ENCODE measurements around the gene DPP6. TPM values are rescaled to one million over a fixed set of nuclear protein-coding genes. Genes with fewer than 3 reads are reported as not detected.

The DPP6 gene
- total RNA-seq, 1 donor: under 0.01 TPM

DNA sequence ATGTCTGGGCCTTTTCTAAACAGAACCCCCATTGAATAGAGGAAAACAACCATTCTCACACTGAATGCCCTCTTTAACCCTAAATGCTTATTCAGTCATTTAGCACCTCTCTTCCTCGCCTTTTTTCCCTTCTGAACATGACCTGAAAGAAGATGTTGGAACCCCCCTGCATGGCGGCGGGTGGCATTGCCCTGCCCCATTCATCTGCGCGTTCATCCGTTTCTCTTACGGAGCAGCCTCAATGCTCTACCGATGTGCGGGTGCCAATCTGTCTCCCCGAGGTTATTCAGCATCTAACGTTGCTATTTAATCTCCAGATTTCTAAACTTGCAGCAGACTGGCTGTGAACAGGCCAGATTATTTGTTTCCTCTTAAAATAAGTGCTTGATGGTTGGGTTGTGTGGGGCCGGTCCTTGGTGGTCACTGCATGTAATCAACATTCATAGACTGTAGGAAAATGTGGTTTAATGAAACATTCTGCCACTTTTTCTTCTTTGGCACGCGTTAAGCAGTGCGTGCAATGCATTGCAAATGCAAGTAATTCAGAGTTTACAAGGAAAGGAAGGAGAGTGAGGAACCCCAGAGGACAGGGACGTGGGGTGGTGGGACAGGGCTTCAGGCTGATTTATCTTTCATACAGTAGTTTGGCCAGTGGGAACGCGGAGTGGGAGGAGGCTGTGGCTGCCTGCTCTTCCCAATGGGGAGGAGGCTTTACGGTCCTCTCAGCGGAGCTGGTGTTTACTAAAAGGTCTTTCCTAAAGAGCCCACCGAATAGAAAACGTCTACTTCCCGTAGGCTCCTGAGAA, 286.7 kb downstream of the DPP6 start:
- TF ChIP-seq, protein P1, sequence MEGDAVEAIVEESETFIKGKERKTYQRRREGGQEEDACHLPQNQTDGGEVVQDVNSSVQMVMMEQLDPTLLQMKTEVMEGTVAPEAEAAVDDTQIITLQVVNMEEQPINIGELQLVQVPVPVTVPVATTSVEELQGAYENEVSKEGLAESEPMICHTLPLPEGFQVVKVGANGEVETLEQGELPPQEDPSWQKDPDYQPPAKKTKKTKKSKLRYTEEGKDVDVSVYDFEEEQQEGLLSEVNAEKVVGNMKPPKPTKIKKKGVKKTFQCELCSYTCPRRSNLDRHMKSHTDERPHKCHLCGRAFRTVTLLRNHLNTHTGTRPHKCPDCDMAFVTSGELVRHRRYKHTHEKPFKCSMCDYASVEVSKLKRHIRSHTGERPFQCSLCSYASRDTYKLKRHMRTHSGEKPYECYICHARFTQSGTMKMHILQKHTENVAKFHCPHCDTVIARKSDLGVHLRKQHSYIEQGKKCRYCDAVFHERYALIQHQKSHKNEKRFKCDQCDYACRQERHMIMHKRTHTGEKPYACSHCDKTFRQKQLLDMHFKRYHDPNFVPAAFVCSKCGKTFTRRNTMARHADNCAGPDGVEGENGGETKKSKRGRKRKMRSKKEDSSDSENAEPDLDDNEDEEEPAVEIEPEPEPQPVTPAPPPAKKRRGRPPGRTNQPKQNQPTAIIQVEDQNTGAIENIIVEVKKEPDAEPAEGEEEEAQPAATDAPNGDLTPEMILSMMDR (IDR thresholded peaks at IDR 0.05; ENCODE audit: insufficient read depth, low read depth, low read length): no peak
- DNase-seq (ENCODE audit: low read depth): no peak
- no peak overlapping the region for H3K4me3 ChIP-seq (ENCODE audit: low read depth, low read length)

DNA sequence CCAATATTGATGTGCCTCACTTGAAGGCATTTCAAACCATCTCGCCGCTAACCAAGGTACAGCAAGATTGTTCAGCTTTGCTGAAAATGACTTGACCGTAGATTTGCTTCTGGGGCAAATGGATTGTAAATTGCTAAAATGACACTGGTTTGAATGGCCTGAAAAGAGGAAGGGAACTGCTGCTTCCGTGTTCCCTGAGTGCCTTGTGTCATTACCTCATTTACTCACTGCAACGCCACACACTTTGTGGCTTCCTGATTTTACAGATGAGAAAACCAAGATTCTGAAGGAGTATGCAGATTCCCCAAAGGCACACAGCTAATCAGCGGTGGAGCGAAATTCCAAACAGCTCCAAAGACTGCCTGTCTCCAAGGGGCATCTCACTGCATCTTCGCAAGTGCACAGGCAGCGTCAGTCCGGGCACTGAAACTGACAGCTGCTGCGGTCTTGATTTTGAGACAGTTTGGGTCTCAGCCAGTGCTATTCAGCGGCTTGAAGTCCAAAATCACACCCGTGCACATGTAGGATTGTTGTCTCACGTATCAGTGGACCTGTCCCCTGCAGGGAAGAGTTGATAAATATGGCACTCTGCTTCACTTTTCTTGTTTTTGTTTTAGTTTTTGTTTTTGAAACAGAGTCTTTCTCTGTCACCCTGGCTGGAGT, 290.9 kb downstream of the DPP6 start:
- TF ChIP-seq, protein P1 (IDR thresholded peaks at IDR 0.05; ENCODE audit: insufficient read depth, low read depth, low read length): no peak
- no peak overlapping the region for H3K4me3 ChIP-seq (ENCODE audit: low read depth, low read length)
- DNase-seq (ENCODE audit: low read depth): no peak

DNA sequence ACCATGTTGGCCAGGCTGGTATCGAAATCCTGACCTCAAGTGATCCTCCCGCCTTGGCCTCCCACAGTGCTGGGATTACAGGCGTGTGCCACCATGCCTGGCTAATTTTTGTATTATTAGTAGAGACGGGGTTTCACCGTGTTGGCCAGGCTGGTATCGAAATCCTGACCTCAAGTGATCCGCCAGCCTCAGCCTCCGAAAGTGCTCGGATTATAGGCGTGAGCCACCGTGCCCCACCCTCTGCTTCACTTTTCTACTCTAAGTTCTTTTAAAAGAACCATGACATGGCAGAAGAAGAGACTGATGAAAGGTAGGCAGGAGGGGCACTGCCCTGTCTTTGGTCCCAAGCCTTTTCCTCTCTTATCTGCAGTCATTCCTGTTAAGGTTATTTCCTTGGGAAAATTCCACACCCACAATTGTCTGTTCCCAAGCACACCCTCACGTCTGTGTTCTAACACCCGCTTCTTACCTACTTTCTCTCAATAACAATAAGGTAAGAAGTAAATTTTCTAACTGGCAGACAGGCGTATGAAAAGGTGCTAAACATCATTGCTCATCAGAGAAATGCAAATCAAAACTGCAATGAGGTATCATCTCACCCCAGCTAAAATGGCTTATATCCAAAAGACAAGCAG, 291.7 kb downstream of the DPP6 start:
- no peak for DNase-seq (ENCODE audit: low read depth)
- TF ChIP-seq, protein P1 (IDR thresholded peaks at IDR 0.05; ENCODE audit: insufficient read depth, low read depth, low read length): no peak
- H3K4me3 ChIP-seq (ENCODE audit: low read depth, low read length): no peak overlapping the region

DNA sequence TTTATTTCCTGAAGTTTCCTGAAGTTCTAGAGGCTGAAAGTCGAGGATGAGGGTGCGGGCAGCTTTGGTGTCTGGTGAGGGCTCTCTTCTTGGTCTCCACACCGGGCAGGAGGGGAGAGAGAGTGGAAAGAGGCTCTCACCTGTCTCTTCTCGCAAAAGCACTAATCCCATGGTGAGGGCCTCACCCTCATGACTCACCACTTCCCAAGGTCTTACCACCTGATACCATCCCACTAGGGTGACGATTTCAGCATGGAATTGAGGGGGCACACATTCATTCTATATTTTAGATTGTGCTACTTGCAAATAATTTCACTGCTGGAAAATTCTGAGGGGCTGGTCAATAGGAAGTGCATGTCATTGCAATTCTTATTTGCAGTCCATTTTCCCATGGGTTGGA, 292.9 kb downstream of the DPP6 start:
- TF ChIP-seq, protein P1 (IDR thresholded peaks at IDR 0.05; ENCODE audit: insufficient read depth, low read depth, low read length): no peak
- no peak overlapping the region for H3K4me3 ChIP-seq (ENCODE audit: low read depth, low read length)
- DNase-seq (ENCODE audit: low read depth): no peak

DNA sequence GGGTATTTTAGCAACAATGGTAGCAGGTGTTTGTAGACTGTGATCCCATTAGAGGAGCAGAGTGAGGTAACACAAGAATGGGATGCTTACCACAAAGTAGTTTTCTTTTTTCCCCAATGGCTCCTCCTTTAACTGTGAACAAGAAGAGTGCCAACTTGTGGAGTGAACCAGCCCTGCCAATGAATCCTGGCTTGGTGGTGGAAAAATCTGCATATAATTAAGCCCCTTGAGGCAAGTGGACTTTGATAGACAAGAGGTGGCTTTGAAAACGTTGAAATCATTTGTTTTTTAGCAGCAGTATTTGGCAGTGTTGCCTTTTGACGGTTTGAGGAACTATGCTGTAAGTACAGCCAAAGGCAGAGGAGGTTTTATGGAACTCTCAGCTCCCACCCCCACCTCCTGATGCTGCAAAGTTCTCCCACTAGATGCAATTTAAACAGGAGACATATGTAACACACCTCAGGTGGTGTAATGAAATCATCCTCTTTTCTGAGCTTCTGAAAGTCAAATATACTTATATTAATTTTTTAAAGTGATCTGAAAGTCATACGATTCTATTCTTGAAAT, 295.6 kb downstream of the DPP6 start:
- TF ChIP-seq, protein P1 (IDR thresholded peaks at IDR 0.05; ENCODE audit: insufficient read depth, low read depth, low read length): no peak
- no peak overlapping the region for H3K4me3 ChIP-seq (ENCODE audit: low read depth, low read length)
- no peak for DNase-seq (ENCODE audit: low read depth)

DNA sequence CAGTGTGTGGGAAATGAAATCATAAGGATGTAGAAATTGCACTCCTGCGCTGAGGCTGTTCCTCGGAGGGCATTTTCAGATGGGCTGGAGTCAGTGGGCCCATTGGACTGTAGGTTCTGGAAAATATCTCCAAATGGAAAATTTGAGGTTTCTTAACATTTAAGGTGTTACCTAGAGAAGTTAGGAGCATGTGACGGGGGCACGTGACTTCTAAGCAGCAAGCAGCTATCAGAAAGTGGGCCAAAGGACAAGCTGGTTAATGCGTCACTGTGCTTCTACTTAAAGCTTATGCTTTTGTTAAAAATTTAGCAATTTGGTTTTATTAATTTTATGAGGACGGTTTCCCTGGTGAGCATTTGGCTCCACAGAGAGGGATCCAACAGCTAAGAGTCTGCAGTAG, 298.7 kb downstream of the DPP6 start:
- TF ChIP-seq, protein P1 (IDR thresholded peaks at IDR 0.05; ENCODE audit: insufficient read depth, low read depth, low read length): no peak
- H3K4me3 ChIP-seq (ENCODE audit: low read depth, low read length): no peak overlapping the region
- DNase-seq (ENCODE audit: low read depth): no peak
